Measurements from ENCODE around the gene ETV3L.

ETV3L gene

GRCh38 chr1:157099633-157100009 lies at the start of gene ETV3L:
ETV3L (minus strand) TSS chr1:157099808; CDS start chr1:157099523, 285 bp downstream.
- no peak for DNase-seq

GRCh38 chr1:157147906-157148700 lies 48.5 kb upstream of the ETV3L start:
- no peak for DNase-seq

GRCh38 chr1:157147037-157147436 lies 47.4 kb upstream of the ETV3L start:
- DNase-seq: no peak

GRCh38 chr1:157146244-157146643 lies 46.6 kb upstream of the ETV3L start:
- no peak for DNase-seq

- DNase-seq: no peak
Observed at GRCh38 chr1:157145076-157145475, 45.5 kb upstream of the ETV3L start.

GRCh38 chr1:157144509-157144908 lies 44.9 kb upstream of the ETV3L start:
- DNase-seq: no peak

GRCh38 chr1:157142765-157143423 lies 43.3 kb upstream of the ETV3L start:
- DNase-seq: no peak

GRCh38 chr1:157142201-157142600 lies 42.6 kb upstream of the ETV3L start:
- DNase-seq: no peak

GRCh38 chr1:157141212-157141855 lies 41.7 kb upstream of the ETV3L start:
- DNase-seq: no peak

GRCh38 chr1:157140063-157140588 lies 40.5 kb upstream of the ETV3L start:
- no peak for DNase-seq

GRCh38 chr1:157139052-157139715 lies 39.6 kb upstream of the ETV3L start:
- DNase-seq: no peak

- peak; percentile 86 for DNase-seq
Observed at GRCh38 chr1:157138220-157139051, 38.8 kb upstream of the ETV3L start, which contains the start of gene ETV3. ETV3 (minus strand) TSS chr1:157138395; CDS start chr1:157136352, 2,043 bp downstream.

GRCh38 chr1:157137408-157138219 lies 38.0 kb upstream of the ETV3L start:
- no peak for DNase-seq

GRCh38 chr1:157137046-157137407 lies 37.4 kb upstream of the ETV3L start:
- DNase-seq: no peak

- DNase-seq: no peak
Observed at GRCh38 chr1:157136133-157136532, 36.5 kb upstream of the ETV3L start.

GRCh38 chr1:157135646-157136045 lies 36.0 kb upstream of the ETV3L start:
- no peak for DNase-seq

- no peak for DNase-seq
Observed at GRCh38 chr1:157135070-157135469, 35.5 kb upstream of the ETV3L start.

- no peak for DNase-seq
Observed at GRCh38 chr1:157134442-157134841, 34.8 kb upstream of the ETV3L start.

GRCh38 chr1:157133426-157133825 lies 33.8 kb upstream of the ETV3L start:
- no peak for DNase-seq

- DNase-seq: no peak
Observed at GRCh38 chr1:157132616-157133167, 33.1 kb upstream of the ETV3L start.

GRCh38 chr1:157132111-157132510 lies 32.5 kb upstream of the ETV3L start:
- no peak for DNase-seq
